Measurements from ENCODE around the gene C14orf93. TPM values are rescaled to one million over a fixed set of nuclear protein-coding genes. Genes with fewer than 3 reads are reported as not detected.

The C14orf93 gene
- 2.4 to 3.6 TPM (median 3.2 TPM) in 5 replicates for total RNA-seq (2022; extraction: Qiagen RNA extraction; ENCODE audit: low read depth)

GRCh38 chr14:23009939-23010726, at the start of gene C14orf93:
TSS of gene C14orf93 (minus strand) at chr14:23010143. CDS start at chr14:22999023, 11,120 bp downstream.

GRCh38 chr14:23056956-23057756, 47.2 kb upstream of the C14orf93 start, which contains the start of gene CDH24:
TSS of gene CDH24 (minus strand) at chr14:23057520. CDS start at chr14:23055733, 1,787 bp downstream.

GRCh38 chr14:23042162-23042965, 32.4 kb upstream of the C14orf93 start, which contains the start of gene PSMB11:
TSS of gene PSMB11 (plus strand) at chr14:23042212. CDS start at chr14:23042226, 14 bp downstream.

GRCh38 chr14:23034498-23035302, 24.8 kb upstream of the C14orf93 start, which contains the start of gene PSMB5:
TSS of gene PSMB5 (minus strand) at chr14:23034900. CDS start at chr14:23034881, 19 bp downstream.

GRCh38 chr14:22982477-22983245, 27.3 kb downstream of the C14orf93 start, which contains the start of gene AJUBA:
TSS of gene AJUBA (minus strand) at chr14:22982551. CDS start at chr14:22982266, 285 bp downstream.

Other genes starting within 250 kb of the C14orf93 start
- gene OXA1L, start 243.5 kb downstream of the C14orf93 start, total RNA-seq (2022; extraction: Qiagen RNA extraction; ENCODE audit: low read depth) = 142 to 166 TPM (median 162 TPM) in 5 replicates
- gene SLC7A7, start 194.7 kb downstream of the C14orf93 start, total RNA-seq (2022; extraction: Qiagen RNA extraction; ENCODE audit: low read depth) = 9.2 to 15.7 TPM (median 11.5 TPM) in 5 replicates
- gene MRPL52, start 180.3 kb downstream of the C14orf93 start, total RNA-seq (2022; extraction: Qiagen RNA extraction; ENCODE audit: low read depth) = 133 to 211 TPM (median 184 TPM) in 5 replicates
- 0.61 to 0.91 TPM (median 0.84 TPM) in 5 replicates for gene MMP14, start 173.6 kb downstream of the C14orf93 start, total RNA-seq (2022; extraction: Qiagen RNA extraction; ENCODE audit: low read depth)
- gene LRP10, start 138.4 kb downstream of the C14orf93 start, total RNA-seq (2022; extraction: Qiagen RNA extraction; ENCODE audit: low read depth) = 60.9 to 85.0 TPM (median 77.1 TPM) in 5 replicates
- gene REM2, start 126.9 kb downstream of the C14orf93 start, total RNA-seq (2022; extraction: Qiagen RNA extraction; ENCODE audit: low read depth) = 0.26 to 0.38 TPM (median 0.33 TPM) in 5 replicates
- 66.0 to 72.5 TPM (median 68.1 TPM) in 5 replicates for gene RBM23, start 91.0 kb downstream of the C14orf93 start, total RNA-seq (2022; extraction: Qiagen RNA extraction; ENCODE audit: low read depth)
- gene PRMT5, start 80.8 kb downstream of the C14orf93 start, total RNA-seq (2022; extraction: Qiagen RNA extraction; ENCODE audit: low read depth) = 106 to 126 TPM (median 120 TPM) in 5 replicates
- 33.6 to 37.6 TPM (median 37.4 TPM) in 5 replicates for gene HAUS4, start 53.1 kb downstream of the C14orf93 start, total RNA-seq (2022; extraction: Qiagen RNA extraction; ENCODE audit: low read depth)
- gene AJUBA, start 27.6 kb downstream of the C14orf93 start, total RNA-seq (2022; extraction: Qiagen RNA extraction; ENCODE audit: low read depth) = 34.2 to 45.0 TPM (median 38.1 TPM) in 5 replicates
- gene PSMB5, start 24.8 kb upstream of the C14orf93 start, total RNA-seq (2022; extraction: Qiagen RNA extraction; ENCODE audit: low read depth) = 301 to 337 TPM (median 325 TPM) in 5 replicates
- gene PSMB11, start 32.1 kb upstream of the C14orf93 start, total RNA-seq (2022; extraction: Qiagen RNA extraction; ENCODE audit: low read depth) = not detected in 5 replicates
- gene CDH24, start 47.4 kb upstream of the C14orf93 start, total RNA-seq (2022; extraction: Qiagen RNA extraction; ENCODE audit: low read depth) = 3.0 to 5.1 TPM (median 4.5 TPM) in 5 replicates
- 107 to 118 TPM (median 110 TPM) in 5 replicates for gene ACIN1, start 85.0 kb upstream of the C14orf93 start, total RNA-seq (2022; extraction: Qiagen RNA extraction; ENCODE audit: low read depth)
- gene C14orf119, start 85.4 kb upstream of the C14orf93 start, total RNA-seq (2022; extraction: Qiagen RNA extraction; ENCODE audit: low read depth) = 76.3 to 112 TPM (median 109 TPM) in 5 replicates
- gene CIROP, start 94.8 kb upstream of the C14orf93 start, total RNA-seq (2022; extraction: Qiagen RNA extraction; ENCODE audit: low read depth) = not detected in 5 replicates
- gene CEBPE, start 109.1 kb upstream of the C14orf93 start, total RNA-seq (2022; extraction: Qiagen RNA extraction; ENCODE audit: low read depth) = not detected in 5 replicates
- gene SLC7A8, start 173.5 kb upstream of the C14orf93 start, total RNA-seq (2022; extraction: Qiagen RNA extraction; ENCODE audit: low read depth) = 0.18 to 0.82 TPM (median 0.42 TPM) in 5 replicates
- gene RNF212B, start 227.8 kb upstream of the C14orf93 start, total RNA-seq (2022; extraction: Qiagen RNA extraction; ENCODE audit: low read depth) = not detected in 5 replicates

Measured in A549 treated with CpdA at 1 μM for 4 hours (cell line).